NCI-H2171 (cell line): Measurements from ENCODE around the gene HEY2.
"Not testable (repeated sequence)": the region's sequence is repeated elsewhere in the genome, so short reads cannot be mapped to it uniquely, and the experiment has no call there.

Source experiments
- DNase-seq: peaks from one replicate; lab custom pipeline; 2025; lab: John Stamatoyannopoulos, UW

The HEY2 gene

DNA sequence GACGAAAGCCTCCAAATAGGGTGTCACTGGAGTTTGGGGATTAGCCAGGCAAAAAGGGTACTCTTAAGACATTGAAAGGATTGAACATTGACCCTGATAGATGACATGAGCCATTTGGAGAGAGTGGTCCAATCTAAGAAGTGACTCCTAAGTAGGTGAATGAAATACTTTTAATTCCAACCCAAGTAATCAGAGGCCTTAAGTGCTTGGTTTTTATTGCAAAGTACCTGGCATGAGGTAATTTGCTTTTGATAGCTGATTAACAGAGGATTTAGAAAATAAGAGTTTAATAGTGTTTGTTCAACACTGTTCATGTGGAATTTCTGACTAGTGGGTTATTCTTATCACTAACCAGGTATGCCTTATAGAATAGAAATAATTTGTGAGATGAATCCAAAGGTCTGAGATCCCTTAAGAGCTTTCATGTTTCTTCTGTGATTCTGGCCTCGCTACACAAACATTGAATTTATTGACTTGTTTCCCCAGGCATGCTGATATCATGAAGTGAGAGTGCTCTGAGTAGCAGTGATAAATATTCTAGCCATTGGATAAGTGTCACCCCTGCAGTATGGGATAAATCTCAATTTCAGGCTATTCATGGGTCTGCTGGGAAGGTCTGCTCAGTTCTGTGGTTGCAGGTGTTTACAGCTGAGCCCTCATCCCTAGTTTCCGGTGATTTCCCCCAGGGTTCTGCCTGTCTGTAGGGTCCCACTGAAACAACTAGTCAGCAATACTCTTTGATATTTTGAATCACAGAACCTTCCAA is 47.9 kb downstream of the HEY2 start:
- no peak for DNase-seq

DNA sequence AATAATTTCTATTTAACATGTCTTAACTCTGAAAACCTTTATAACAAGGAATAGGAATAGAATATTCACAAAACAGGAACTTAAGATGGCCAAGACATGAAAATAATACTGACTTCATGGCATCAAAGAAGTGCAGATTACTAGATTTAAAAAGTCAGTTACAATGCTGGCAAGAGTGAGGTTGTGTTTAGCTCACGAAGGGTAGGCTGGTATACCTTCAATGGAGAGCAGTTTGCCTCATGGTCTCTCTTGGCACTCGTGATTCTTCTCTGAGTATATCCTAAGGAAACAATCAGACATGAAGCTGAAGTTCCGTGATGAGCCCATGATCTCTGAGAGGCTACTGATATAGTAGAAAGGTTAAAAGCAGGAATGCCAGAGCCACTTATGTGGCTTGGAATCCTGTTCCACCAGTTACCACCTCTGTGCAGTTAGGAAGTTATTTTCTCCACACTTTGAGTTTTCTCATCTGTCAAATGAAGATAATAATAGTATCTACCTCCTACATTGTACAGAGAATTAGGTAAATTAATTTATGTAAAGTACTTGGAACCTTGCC is 48.5 kb downstream of the HEY2 start:
- no peak for DNase-seq

DNA sequence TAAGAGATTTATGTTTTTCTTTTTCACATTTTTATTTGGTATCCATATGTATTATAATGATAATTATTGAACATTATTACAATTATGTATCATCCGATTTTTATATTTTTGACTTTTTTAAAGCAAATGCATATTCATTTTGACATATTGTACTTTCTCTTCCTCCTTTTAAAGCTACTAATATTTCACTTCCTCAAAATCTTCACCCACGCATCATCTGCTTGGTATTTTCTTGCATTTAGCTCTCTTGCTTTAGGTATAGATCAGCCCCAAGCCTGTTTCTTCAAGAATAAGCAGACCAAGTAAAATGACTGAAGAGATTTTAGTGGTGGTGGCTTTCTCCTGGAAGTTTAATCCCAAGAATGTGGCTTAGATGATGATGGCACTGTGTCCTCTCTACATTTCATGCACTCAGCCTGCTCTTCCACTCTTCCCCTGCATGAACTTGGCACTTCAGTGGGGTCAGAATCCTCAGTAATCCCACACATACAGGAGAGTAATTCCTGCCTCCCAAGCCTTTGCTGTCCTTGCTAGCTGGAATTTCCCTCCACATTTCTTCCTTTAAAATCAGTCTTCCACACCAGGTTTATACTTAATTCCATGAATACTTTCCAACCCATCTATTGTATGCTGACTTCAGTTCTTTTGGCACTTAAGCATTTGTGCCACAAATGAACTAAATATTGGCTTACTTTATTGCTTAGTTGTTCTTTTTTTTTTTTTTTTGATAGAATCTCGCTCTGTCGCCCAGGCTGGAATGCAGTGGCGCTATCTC is 49.5 kb downstream of the HEY2 start:
- no peak for DNase-seq

DNA sequence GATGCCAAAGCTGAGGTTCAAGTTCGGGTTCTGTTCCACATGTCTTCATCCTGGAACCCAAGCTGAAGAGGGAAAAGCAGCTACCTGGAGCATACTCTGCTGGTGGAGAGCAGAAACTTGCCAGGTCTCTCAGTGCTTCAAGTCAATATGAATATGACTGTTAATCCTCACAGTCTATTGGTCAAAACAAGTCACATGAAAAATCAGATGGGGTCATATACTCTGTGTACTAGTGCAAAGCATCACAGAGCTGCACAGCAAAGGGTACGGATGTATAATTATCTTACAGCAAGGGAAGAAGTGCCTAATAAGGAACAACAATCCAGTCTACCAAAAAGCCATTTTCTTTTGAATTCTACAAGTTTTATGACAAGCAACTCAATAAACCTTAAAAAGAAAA is 53.0 kb downstream of the HEY2 start:
- no peak for DNase-seq

DNA sequence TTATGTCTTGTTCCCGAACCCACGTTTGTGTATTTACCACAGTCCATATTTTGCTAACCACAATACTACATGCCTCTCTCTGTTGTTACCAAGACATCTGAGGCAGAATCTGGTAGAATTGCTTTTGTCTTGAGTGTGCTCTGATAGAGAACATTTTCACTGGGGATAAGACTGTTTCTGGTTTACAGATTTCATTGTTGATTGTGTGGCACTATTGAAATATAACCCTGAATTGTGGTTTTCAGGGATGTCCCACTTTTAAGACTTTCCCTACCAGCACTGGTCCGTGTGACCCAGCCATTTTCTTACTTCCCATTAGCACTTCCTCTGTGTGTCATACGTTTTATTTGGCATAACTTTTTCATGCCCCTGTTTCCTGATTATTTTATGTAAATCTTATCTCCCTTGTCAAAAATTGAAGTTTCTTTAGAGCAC is 53.5 kb downstream of the HEY2 start:
- DNase-seq: no peak

DNA sequence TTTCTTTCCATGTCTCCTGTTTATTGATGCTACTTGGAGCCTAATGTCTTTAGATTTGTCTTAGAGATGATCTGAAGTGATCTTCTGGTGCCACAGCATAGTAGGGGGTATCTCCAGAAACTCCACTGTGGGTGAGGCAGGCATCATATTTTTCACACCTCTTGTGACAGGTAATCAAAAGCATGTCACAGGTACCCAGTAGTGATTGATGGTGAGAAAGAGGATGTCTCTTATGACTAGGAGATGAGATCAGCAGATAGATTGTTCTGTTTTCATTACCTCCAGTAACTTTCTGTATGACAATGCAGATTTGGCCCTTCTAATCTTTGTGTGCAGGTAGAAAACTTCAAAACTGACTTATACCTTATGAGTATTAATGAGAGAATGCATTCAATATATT is 54.8 kb downstream of the HEY2 start:
- DNase-seq: no peak

DNA sequence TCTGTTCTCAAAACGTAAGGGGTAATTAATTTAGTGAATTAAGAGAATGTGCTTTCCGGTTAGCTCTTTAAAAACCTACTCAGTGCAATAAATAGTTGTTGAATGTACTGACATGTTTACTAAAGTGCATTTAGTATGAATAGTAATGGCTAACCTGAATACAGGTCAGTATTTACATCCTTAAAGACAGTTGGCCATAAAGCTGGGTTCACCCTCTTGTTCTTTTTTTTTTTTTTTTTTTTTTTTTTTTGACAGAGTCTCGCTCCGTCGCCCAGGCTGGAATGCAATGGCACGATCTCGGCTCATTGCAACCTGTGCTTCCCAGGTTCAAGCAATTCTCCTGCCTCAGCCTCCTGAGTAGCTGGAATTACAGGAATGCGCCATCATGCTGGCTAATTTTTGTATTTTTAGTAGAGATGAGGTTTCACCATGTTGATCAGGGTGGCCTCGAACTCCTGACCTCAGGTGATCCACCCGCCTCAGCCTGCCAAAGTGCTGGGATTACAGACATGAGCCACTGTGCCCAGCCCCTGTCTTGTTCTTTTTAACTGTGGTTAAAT is 55.5 kb downstream of the HEY2 start:
- DNase-seq: not testable (repeated sequence)

DNA sequence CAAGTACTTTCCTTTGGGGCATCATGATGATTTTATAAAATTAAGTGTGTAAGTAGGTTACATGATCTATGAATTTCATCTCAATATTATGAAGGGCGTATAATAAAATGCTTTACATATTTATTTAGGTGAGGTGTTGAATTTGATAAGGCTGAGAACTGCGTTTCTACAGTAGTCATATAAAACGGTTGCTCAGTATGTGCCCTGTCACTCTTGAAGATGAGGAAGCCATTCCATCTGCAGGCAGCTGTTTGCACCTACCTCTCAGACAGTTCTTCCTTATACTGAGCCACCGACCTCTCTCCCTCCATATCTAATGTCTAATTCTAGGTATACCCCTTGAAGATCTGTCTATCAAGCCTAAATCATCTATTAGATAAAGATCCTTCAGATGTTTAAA is 57.4 kb downstream of the HEY2 start:
- DNase-seq: no peak

DNA sequence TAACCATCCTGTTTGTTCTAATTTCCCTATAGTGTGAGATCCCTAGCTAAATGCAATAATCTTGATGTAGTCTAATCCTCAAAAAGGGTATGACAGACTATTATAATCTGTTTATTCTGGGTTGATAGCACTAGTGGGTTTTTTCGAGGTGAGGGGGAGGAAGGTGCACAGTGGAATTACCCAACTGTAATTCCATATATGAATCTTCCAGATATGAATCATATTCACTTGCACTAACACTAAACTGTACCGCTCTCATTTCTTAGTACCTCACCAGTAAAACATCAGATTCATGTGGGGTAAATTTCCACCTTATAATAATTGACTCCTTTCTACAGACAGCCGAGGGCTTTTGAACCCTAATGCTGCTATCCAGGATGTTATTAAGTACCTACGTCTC is 57.9 kb downstream of the HEY2 start:
- DNase-seq: no peak

DNA sequence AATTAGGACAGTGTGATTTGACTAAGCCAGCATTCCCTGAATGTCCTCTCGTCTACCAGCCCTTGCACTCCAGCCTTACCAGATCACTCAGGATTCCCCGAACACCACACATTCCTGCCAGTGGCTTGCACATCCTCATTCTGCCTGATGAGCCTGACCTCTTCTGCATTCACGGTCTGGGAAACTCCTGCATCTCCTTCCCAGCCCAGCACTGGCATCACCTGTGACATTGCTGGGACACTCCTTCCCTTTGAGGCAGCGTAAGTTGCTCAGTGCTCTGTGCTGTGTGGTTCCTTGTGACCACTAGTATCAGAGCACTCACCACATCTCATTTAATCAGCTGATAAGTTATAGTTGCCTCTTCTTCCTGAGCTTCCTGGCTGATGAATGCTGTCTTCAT is 58.6 kb downstream of the HEY2 start:
- no peak for DNase-seq

DNA sequence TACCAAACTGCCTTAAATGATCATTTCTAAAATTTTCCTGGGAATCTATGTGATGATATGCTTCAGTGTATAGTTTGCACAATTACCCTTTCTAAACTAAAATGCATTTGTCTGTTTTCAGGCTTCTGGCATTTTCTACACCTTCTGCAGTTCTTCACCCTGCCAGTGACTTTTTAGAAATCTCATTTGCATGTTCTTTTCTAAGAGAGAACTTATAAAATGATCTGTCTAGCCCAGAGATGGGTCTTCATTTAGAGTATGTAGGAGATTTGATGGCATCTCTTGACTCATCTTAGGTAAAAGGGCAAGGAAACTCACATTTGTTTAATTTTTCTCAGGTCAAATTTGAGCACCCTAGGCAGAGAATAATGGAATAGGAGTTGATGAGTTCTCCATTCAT is 59.2 kb downstream of the HEY2 start:
- no peak for DNase-seq

DNA sequence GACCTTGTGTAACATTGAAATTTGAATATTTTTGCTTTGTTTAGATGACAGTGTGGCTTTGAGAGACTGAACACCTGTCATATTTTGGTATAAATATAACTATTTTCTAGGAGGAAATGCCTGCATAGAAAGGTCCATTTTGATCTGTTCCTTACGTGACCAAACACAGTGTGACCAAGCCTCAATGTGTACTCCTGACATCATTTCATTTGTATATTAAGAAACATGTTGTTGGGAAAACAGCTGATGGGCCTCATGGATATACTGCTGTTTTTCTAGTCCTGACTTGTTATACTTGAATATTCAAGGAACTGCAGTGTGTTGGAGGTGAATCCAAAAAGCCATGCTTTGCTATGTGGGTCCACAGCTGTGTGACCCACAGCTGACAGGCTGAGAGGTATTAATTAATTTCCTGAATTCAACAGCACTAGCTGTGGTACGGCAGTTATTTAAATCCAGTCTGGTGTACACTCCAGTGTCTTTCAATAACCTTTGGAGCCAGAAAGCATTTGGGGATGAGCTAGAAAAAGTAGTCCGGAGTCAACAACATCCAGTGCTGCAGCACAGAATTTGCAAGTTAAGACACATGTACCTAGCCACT is 60.2 kb downstream of the HEY2 start:
- DNase-seq: no peak

DNA sequence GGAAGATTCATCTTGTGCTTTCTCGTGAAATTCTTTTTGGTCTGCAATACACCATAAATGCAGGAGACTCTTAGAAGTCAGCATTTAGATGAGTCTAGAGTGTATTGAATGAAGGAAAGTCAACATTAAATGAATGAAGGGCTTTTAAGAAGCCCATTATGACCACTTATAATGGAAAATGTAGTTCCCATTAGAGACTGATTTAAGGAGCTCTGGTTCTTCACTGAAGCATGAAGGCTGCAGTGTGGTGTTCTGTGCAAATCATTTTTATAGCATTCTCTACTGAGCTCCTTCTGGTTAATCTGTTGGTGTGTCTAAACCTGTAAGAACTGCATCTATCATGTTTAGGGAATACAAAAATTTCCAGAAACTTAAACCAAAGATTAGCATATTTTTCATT is 61.0 kb downstream of the HEY2 start:
- peak; percentile 13 for DNase-seq
